ENCODE results near the gene GPATCH8. TPM values are rescaled to one million over a fixed set of nuclear protein-coding genes. Genes with fewer than 3 reads are reported as not detected.

GPATCH8 gene
- polyA plus RNA-seq, 1 of the 3 experiments (the other 2 are of a cell fraction) = 12.7 TPM

DNA sequence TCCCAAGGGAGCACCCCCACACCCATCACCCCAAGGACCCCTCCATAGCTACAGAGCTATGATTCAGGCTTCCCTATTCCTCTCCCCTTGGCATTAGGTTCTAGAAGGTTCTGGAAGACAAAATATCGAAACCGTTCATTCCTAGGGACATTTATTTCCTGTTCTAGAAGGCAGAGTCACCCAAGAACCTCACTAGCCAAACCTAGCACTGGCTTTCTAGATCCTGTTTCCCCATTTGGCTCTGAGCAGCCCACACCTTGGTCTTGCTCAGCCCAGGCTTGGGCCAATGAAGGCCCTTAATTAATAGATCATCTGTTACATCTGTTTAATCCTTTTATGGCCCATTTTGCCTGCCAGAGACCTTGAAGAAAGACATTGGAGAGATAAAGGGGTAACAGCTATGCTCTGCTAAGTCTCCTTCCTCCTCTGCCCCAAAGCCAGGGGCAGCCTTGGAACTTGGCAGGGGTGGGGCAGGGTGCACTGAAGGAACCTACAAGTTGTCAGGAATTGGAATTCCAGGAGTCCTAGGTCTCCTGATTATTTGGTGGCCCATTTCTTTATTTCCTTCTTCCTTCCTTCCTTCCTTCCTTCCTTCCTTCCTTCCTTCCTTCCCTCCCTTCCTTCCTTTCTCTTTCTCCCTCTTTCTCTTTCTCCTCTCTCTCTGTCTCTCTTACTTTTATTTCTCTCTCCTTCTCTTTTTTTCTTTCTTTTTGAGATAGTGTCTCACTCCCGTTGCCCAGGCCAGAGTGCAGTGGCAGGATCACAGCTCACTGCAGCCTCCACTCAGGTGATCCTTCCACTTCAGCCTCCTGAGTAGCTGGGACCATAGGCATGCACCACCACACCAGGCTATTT lies 45.4 kb upstream of the GPATCH8 start:
- peaks cover 25% of the 10 kb centered on the region for H3F3A ChIP-seq (replicated peaks; ENCODE audit: insufficient read depth)
- no peak overlapping the region for H3K27ac ChIP-seq (ENCODE audit: low read depth in 2 of 2, low read length in 1 of 2)
- H4K20me1 ChIP-seq (ENCODE audit: insufficient read depth) = no peaks in the 10 kb centered on the region
- TF ChIP-seq NFIC (IDR thresholded peaks at IDR 0.05; ENCODE audit: borderline replicate concordance) = no peak
- no peak for TF ChIP-seq EP300 (IDR thresholded peaks at IDR 0.05; ENCODE audit: borderline replicate concordance in 1 of 2, low read depth in 1 of 2, low read length in 1 of 2)
- no peak for TF ChIP-seq CHD2 (IDR thresholded peaks at IDR 0.05; ENCODE audit: low read length, partially characterized antibody)
- TF ChIP-seq POLR2AphosphoS5 (IDR thresholded peaks at IDR 0.05; ENCODE audit: low read depth, low read length) = no peak
- no peak for TF ChIP-seq GATA2 (CRISPR knock-in tag; IDR thresholded peaks at IDR 0.05)
- TF ChIP-seq SIN3A (IDR thresholded peaks at IDR 0.05; ENCODE audit: borderline replicate concordance, low read depth, low read length) = no peak
- TF ChIP-seq FOSL2 (IDR thresholded peaks at IDR 0.05; ENCODE audit: borderline replicate concordance, low read depth) = no peak
- TF ChIP-seq MXI1 (IDR thresholded peaks at IDR 0.05; ENCODE audit: low read depth, low read length) = no peak
- TF ChIP-seq, protein P1, sequence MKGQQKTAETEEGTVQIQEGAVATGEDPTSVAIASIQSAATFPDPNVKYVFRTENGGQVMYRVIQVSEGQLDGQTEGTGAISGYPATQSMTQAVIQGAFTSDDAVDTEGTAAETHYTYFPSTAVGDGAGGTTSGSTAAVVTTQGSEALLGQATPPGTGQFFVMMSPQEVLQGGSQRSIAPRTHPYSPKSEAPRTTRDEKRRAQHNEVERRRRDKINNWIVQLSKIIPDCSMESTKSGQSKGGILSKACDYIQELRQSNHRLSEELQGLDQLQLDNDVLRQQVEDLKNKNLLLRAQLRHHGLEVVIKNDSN (IDR thresholded peaks at IDR 0.05; ENCODE audit: borderline replicate concordance, low read depth) = no peak
- TF ChIP-seq EZH2phosphoT487 (IDR thresholded peaks at IDR 0.05; ENCODE audit: borderline replicate concordance, low read depth) = no peak
- no peak for TF ChIP-seq JUND (IDR thresholded peaks at IDR 0.05)
- TF ChIP-seq FOXM1 (IDR thresholded peaks at IDR 0.05; ENCODE audit: low read depth) = no peak
- H3K9me3 ChIP-seq = no peaks in the 10 kb centered on the region
- CTCF ChIA-PET = interaction anchor here (1.0 to 1.5 kb wide), 3 partner anchors 8 to 15 kb away, joined by 3 to 5 read pairs (median 4); partner anchors contain the start of gene FZD2
- H3K4me1 ChIP-seq (ENCODE audit: control insufficient read depth in 1 of 2, insufficient read depth in 2 of 2, low read depth in 1 of 2, low read length in 1 of 2) = peaks cover 0 to 44% of the 10 kb centered on the region in 2 experiments; a peak in 2 of 4 replicates
- no peak overlapping the region for H3K4me3 ChIP-seq (ENCODE audit: low read depth in 2 of 2, low read length in 1 of 2)
- no peaks in the 10 kb centered on the region for H3K27me3 ChIP-seq (ENCODE audit: insufficient read depth)
- H3K79me2 ChIP-seq (ENCODE audit: insufficient read depth) = no peaks in the 10 kb centered on the region
- H2AFZ ChIP-seq (ENCODE audit: low read depth) = no peak overlapping the region
- no peaks in the 10 kb centered on the region for H3K9me2 ChIP-seq
- 98% methylated on average over 3 of the region's 3 CpGs for WGBS (ENCODE audit: low lambda C conversion rate)
- H3K4me2 ChIP-seq = 0 out of 2 replicates have a peak overlapping the region, but pooled peaks have one; percentile 68
- no peak overlapping the region for H3K9ac ChIP-seq
- POLR2A ChIA-PET = no interaction called here
- no peaks in the 10 kb centered on the region for H3K36me3 ChIP-seq (replicated peaks in 1 of 2; ENCODE audit: control insufficient read depth in 1 of 2, insufficient read depth in 2 of 2, low read length in 1 of 2)
- DNase-seq = no peak

DNA sequence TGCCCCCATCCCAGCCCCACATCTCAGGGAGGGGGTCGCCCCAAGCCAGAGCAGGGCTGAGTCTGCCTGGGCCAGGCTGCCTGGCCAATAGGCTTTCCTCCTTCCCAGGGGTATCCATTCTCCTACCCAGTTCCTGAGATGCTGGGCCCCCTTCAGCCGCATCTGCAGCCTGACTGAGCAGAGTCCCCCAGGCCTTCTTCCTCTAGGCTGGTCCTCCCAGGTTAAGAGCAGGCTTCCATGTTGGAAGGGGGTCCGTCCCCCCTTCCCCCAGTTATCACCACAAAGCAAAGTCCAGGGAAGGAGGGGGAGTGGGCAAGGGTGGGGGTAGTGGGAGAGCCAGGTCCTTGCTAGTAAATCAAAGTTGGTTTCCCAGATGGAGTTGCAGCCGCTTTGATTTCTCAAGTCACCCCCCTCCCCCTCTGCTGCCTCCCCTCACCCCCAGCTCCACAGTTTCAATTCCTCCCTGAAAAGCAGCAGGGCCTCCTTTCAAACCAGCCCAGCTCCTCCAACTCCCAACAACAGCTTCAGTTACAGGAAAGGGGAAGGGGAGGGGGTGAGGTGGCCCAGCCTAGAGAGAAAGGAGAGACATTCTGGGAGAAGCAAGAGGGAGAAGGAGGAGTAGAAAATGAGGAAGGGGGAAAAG lies 44.5 kb upstream of the GPATCH8 start:
- H3K9ac ChIP-seq = peak overlapping the region; percentile 47
- DNase-seq = no peak
- CTCF ChIA-PET = interaction anchor here (1.2 to 1.5 kb wide), 2 partner anchors 9 to 14 kb away, joined by 4 to 5 read pairs; partner anchors contain the start of gene FZD2
- peak overlapping the region; percentile 56 to 81; a peak in 3 of 4 replicates for H3K27ac ChIP-seq (ENCODE audit: low read depth in 2 of 2, low read length in 1 of 2)
- H3K36me3 ChIP-seq (replicated peaks in 1 of 2; ENCODE audit: control insufficient read depth in 1 of 2, insufficient read depth in 2 of 2, low read length in 1 of 2) = no peaks in the 10 kb centered on the region
- 95% methylated on average over 4 of the region's 4 CpGs for WGBS (ENCODE audit: low lambda C conversion rate)
- peak overlapping the region; percentile 68 for H3K4me2 ChIP-seq
- H3K9me3 ChIP-seq = no peaks in the 10 kb centered on the region
- H4K20me1 ChIP-seq (ENCODE audit: insufficient read depth) = no peaks in the 10 kb centered on the region
- no peaks in the 10 kb centered on the region for H3K9me2 ChIP-seq
- H3K4me3 ChIP-seq (ENCODE audit: low read depth in 2 of 2, low read length in 1 of 2) = no peak overlapping the region
- no peak for TF ChIP-seq MEF2A (IDR thresholded peaks at IDR 0.05; ENCODE audit: borderline replicate concordance, low read depth)
- no peak for TF ChIP-seq JUND (IDR thresholded peaks at IDR 0.05)
- no peak for TF ChIP-seq RFX5 (IDR thresholded peaks at IDR 0.05; ENCODE audit: low read length)
- TF ChIP-seq FOSL2 (IDR thresholded peaks at IDR 0.05; ENCODE audit: borderline replicate concordance, low read depth) = no peak
- no peak for TF ChIP-seq RCOR1 (IDR thresholded peaks at IDR 0.05; ENCODE audit: low read length)
- TF ChIP-seq TCF12 (IDR thresholded peaks at IDR 0.05) = no peak
- TF ChIP-seq SIN3A (IDR thresholded peaks at IDR 0.05; ENCODE audit: borderline replicate concordance, low read depth, low read length) = no peak
- no peak for TF ChIP-seq REST (IDR thresholded peaks at IDR 0.05; ENCODE audit: low read depth, low read length)
- no peak for TF ChIP-seq NFIC (IDR thresholded peaks at IDR 0.05; ENCODE audit: borderline replicate concordance)
- TF ChIP-seq RXRA (IDR thresholded peaks at IDR 0.05; ENCODE audit: borderline replicate concordance, low read depth) = no peak
- TF ChIP-seq MXI1 (IDR thresholded peaks at IDR 0.05; ENCODE audit: low read depth, low read length) = no peak
- no peak for TF ChIP-seq NRF1 (IDR thresholded peaks at IDR 0.05; ENCODE audit: low read depth, low read length)
- TF ChIP-seq FOXJ3 (CRISPR knock-in tag; IDR thresholded peaks at IDR 0.05) = no peak
- TF ChIP-seq GATA2 (CRISPR knock-in tag; IDR thresholded peaks at IDR 0.05) = no peak
- TF ChIP-seq SMC3 (IDR thresholded peaks at IDR 0.05; ENCODE audit: low read depth, low read length) = no peak
- no peak overlapping the region for H2AFZ ChIP-seq (ENCODE audit: low read depth)
- H3K4me1 ChIP-seq (ENCODE audit: control insufficient read depth in 1 of 2, insufficient read depth in 2 of 2, low read depth in 1 of 2, low read length in 1 of 2) = peaks cover 0 to 51% of the 10 kb centered on the region in 2 experiments; a peak in 2 of 4 replicates
- H3K79me2 ChIP-seq (ENCODE audit: insufficient read depth) = no peaks in the 10 kb centered on the region
- POLR2A ChIA-PET = no interaction called here
- peaks cover 33% of the 10 kb centered on the region for H3F3A ChIP-seq (replicated peaks; ENCODE audit: insufficient read depth)
- no peaks in the 10 kb centered on the region for H3K27me3 ChIP-seq (ENCODE audit: insufficient read depth)
